HepG2 (cell line): ENCODE results near the gene IFIT5. TPM values are rescaled to one million over a fixed set of nuclear protein-coding genes. Genes with fewer than 3 reads are reported as not detected.

Source experiments
- ATAC-seq: fragments of 200-7000 bp; cut with Tn5 transposase; 3 replicates; pipeline ENCODE4 v1.9.1; 2020; ENCODE audit warnings: mild to moderate bottlenecking, moderate library complexity
- BruUV-seq: library from RNA; stranded (reverse); fragments of 400-500 nt; replicated peaks from 2 replicates; lab custom pipeline; 2021; lab: Mats Ljungman, UMichigan
- CTCF ChIA-PET: fragments of 300-600 bp; formaldehyde crosslinking; extraction: SDS; loops from one replicate; lab custom pipeline; 2021; ENCODE audit warnings: low total read pairs, inconsistent platforms, low intra/inter-chr PET ratio; lab: Yijun Ruan, JAX
- POLR2A ChIA-PET: fragments of 350-600 bp; sonication (Branson Sonifier 250); formaldehyde crosslinking; loops from one replicate; lab custom pipeline; 2020; ENCODE audit warnings: antibody characterized with exemption, inconsistent platforms; lab: Yijun Ruan, JAX
- DNase-seq: peaks from one replicate; pipeline ENCODE4 v3.0.0-alpha.2; 2015; ENCODE audit warnings: low spot score
- FAIRE-seq: peaks from 3 replicates; lab custom pipeline; 2011; peaks lifted over from hg19 to GRCh38; lab: Jason Lieb, UNC
- H2AFZ ChIP-seq: one replicate; pipeline ENCODE4 v1.6.1; 2011; ENCODE audit warnings: low read length, inconsistent platforms
- H3K27ac ChIP-seq: fragments of 300-600 bp; 3 replicates; pipeline ENCODE4 v1.8.0; 2011; ENCODE audit warnings: mixed run types, mild to moderate bottlenecking, mixed read lengths, low read length, inconsistent platforms; ENCODE audit not compliant: insufficient read depth; ENCODE audit errors: extremely low read length
- H3K27me3 ChIP-seq, 2 experiments: fragments of 200-600 bp in 1 of 2; 2 replicates in 1 of 2; 3 replicates in 1 of 2; pipeline versions ENCODE4 v1.6.0 to v1.8.0; 2011; ENCODE audit warnings: low read length in 2 of 2, mild to moderate bottlenecking in 2 of 2, moderate library complexity in 2 of 2, inconsistent platforms in 1 of 2; ENCODE audit not compliant: insufficient read depth in 2 of 2, control insufficient read depth in 1 of 2
- H3K36me3 ChIP-seq, 2 experiments: fragments of 200-600 bp in 1 of 2; replicated peaks in 1 of 2; 2 replicates in 1 of 2; 3 replicates in 1 of 2; pipeline versions ENCODE4 v1.5.1 to v1.8.0; 2011; ENCODE audit warnings: low read length in 2 of 2, inconsistent platforms in 1 of 2; ENCODE audit not compliant: insufficient read depth in 2 of 2, control insufficient read depth in 1 of 2
- H3K4me1 ChIP-seq: 2 replicates; pipeline ENCODE4 v1.5.1; 2012; ENCODE audit warnings: low read length, inconsistent platforms; ENCODE audit not compliant: insufficient read depth
- H3K4me2 ChIP-seq: 2 replicates; pipeline ENCODE4 v1.6.0; 2011; ENCODE audit warnings: low read depth, low read length, inconsistent platforms
- H3K4me3 ChIP-seq, 3 experiments: fragments of 200-600 bp in 1 of 3; sonication (generic), shearing (Covaris generic) in 1 of 3; replicated peaks in 1 of 3; 2 replicates each; pipeline ENCODE4 v1.5.1; 2011 to 2016; ENCODE audit warnings: low read length in 3 of 3, inconsistent platforms in 2 of 3, low read depth in 2 of 3, mild to moderate bottlenecking in 2 of 3, control low read depth in 1 of 3, mixed read lengths in 1 of 3; ENCODE audit not compliant: insufficient read depth in 1 of 3
- H3K79me2 ChIP-seq: one replicate; pipeline ENCODE4 v1.6.1; 2011; ENCODE audit warnings: low read length, inconsistent platforms; ENCODE audit not compliant: insufficient read depth
- H3K9ac ChIP-seq: 2 replicates; pipeline ENCODE4 v1.6.0; 2011; ENCODE audit warnings: mild to moderate bottlenecking, low read depth, low read length, inconsistent platforms; ENCODE audit not compliant: insufficient read depth
- H3K9me3 ChIP-seq: 2 replicates; pipeline ENCODE4 v1.5.1; 2012; ENCODE audit warnings: mild to moderate bottlenecking, low read length
- H4K20me1 ChIP-seq: 2 replicates; pipeline ENCODE4 v1.6.0; 2011; ENCODE audit warnings: inconsistent platforms, mild to moderate bottlenecking, low read length, moderate library complexity; ENCODE audit not compliant: insufficient read depth
- MAZ ChIP-seq, 2 experiments: sonication (generic) in 1 of 2; formaldehyde crosslinking in 1 of 2; IDR thresholded peaks; 2 replicates each; pipeline versions ENCODE4 v1.5.0 to v1.6.1; 2012 to 2020; ENCODE audit warnings: low read depth in 2 of 2, mild to moderate bottlenecking in 2 of 2, borderline replicate concordance in 1 of 2, improper control_type of control experiment in 1 of 2, low read length in 1 of 2, missing genetic modification reagents in 1 of 2, moderate library complexity in 1 of 2
- NONO ChIP-seq, 2 experiments: fragments of 450-650 bp in 1 of 2; sonication (generic) in 1 of 2; formaldehyde crosslinking in 1 of 2; IDR thresholded peaks in 1 of 2; conservative IDR thresholded peaks in 1 of 2; 2 replicates each; pipeline versions ENCODE4 v1.6.1 to v1.8.0; 2017 to 2022; ENCODE audit warnings: mild to moderate bottlenecking in 1 of 2, missing genetic modification reagents in 1 of 2, moderate library complexity in 1 of 2
- RNF2 ChIP-seq: fragments of 450-650 bp; conservative IDR thresholded peaks from 2 replicates; pipeline ENCODE4 v1.6.1; 2016; ENCODE audit warnings: low read depth
- SAP130 ChIP-seq: IDR thresholded peaks from 2 replicates; pipeline ENCODE4 v1.6.1; 2016; ENCODE audit warnings: low read depth
- WGBS: methylation state at CpG from one replicate; pipeline ENCODE4 v1.1.6; 2017; ENCODE audit warnings: low lambda C conversion rate; 5-methylcytosine and 5-hydroxymethylcytosine counted together
- in situ Hi-C: cut with HindIII; loops from 2 replicates; pipeline ENCODE4 v1.10.0; 2017; ENCODE audit warnings: low pct_unique_long_range_greater_than_20kb; ENCODE audit not compliant: extremely low pct_ligation_motif_present
- intact Hi-C: fragments of 100-400 bp; cut with micrococcal nuclease; formaldehyde crosslinking; loops from one replicate; pipeline ENCODE4 v1.10.0; 2022; ENCODE audit not compliant: unreplicated experiment
- polyA plus RNA-seq, 8 experiments: library from polyadenylated mRNA; depleted of rRNA in 3 of 8; stranded (reverse) in 7 of 8; unstranded in 1 of 8; fragments of >200 nt; fragmentation: Illumina TruSeq in 4 of 8; extraction: Trizol in 4 of 8; gene quantifications; 2 replicates each; pipeline versions ENCODE4 v1.2.1 to v1.2.3, GENCODE V29; 2011 to 2016; ENCODE audit warnings: low read depth in 4 of 8, missing spikeins in 1 of 8, mixed read lengths in 1 of 8; ENCODE audit not compliant: insufficient read depth in 1 of 8
- total RNA-seq, 5 experiments: library from RNA; depleted of rRNA; stranded (reverse); fragments of >200 nt; fragmentation: Illumina TruSeq; extraction: Trizol; gene quantifications; 2 replicates each; pipeline ENCODE4 v1.2.3, GENCODE V29; 2016; ENCODE audit warnings: low read depth in 1 of 5
- TF ChIP-seq, protein P1 (sequence below): sonication (generic); formaldehyde crosslinking; IDR thresholded peaks from 2 replicates; pipeline ENCODE4 v1.8.1; 2022; ENCODE audit warnings: mild to moderate bottlenecking, missing genetic modification reagents
- TF ChIP-seq, protein P2 (sequence below): IDR thresholded peaks from 2 replicates; pipeline ENCODE4 v1.6.1; 2016; ENCODE audit warnings: missing genetic modification reagents, missing compliant biosample characterization
- TF ChIP-seq, protein P3 (sequence below): sonication (generic); formaldehyde crosslinking; IDR thresholded peaks from 2 replicates; pipeline ENCODE4 v1.4.0; 2020; ENCODE audit warnings: missing genetic modification reagents
- TF ChIP-seq, protein P4 (sequence below): sonication (generic); formaldehyde crosslinking; IDR thresholded peaks from 2 replicates; pipeline ENCODE4 v1.5.1; 2020; ENCODE audit warnings: mild to moderate bottlenecking, missing genetic modification reagents, moderate library complexity

IFIT5 gene
- total and polyA plus RNA-seq, 2 of the 13 experiments (the other 11 are each of a cell fraction or from before 2014, with no cell fraction given) = 2.2 to 8.3 TPM

DNA sequence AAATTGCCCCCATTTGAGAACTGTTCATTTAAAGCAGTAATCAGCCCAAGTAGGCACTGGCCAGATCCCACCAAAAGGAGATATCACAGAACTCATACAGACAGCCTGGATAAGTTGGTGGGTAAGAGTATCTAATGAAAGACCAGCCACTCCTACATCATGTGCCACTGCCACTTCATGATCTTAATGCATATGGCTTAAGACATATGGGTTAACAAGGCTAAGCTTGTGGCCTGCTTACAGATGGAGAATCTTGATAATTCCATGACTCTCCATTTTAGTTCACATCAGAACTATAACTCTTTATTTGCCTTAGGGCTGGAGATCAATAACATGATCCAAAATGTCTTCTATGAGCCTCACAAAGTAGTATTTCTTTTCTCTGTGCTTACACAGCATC is 43.3 kb upstream of the IFIT5 start:
- no peak for ATAC-seq
- in situ Hi-C loops = loop anchor here (5.0 kb wide), 1 partner anchor 114 kb away; no protein-coding TSS in a partner anchor
- no peaks in the 10 kb centered on the region for H4K20me1 ChIP-seq

DNA sequence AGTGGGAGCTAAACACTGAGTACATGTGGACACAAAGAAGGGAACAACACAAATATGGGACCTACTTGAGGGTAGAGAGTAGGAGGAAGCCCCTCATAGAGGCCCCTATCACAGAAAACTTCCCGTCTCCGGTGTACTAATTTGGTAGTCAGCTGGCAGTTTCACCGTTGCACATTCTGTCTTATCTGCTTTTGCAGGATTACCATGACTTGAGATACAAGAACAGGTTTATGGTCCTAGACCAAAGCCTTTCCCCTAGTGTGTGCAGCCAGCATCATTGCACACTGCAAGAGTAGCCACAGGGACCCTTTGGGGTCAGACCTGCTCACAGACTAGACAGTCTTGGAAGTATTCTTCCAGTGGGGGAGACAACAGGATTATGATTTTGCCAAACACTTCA is 42.4 kb upstream of the IFIT5 start:
- CTCF ChIA-PET = no interaction called here
- intact Hi-C loops = loop anchor here (2.0 kb wide), 1 partner anchor 13 kb away; no protein-coding TSS in a partner anchor
- H4K20me1 ChIP-seq = no peaks in the 10 kb centered on the region
- H3K36me3 ChIP-seq = no peaks in the 10 kb centered on the region
- H3K27ac ChIP-seq = no peak overlapping the region
- no peak overlapping the region for H2AFZ ChIP-seq
- no TSS peak for BruUV-seq
- no peak overlapping the region for H3K9ac ChIP-seq
- DNase-seq = no peak
- peaks cover 45% of the 10 kb centered on the region for H3K4me1 ChIP-seq
- in situ Hi-C loops = loop anchor here (5.0 kb wide), 1 partner anchor 115 kb away; no protein-coding TSS in a partner anchor
- no peak for ATAC-seq
- no peaks in the 10 kb centered on the region for H3K27me3 ChIP-seq
- H3K79me2 ChIP-seq = no peaks in the 10 kb centered on the region
- no peaks in the 10 kb centered on the region for H3K9me3 ChIP-seq
- no peak overlapping the region for H3K4me3 ChIP-seq
- POLR2A ChIA-PET = no interaction called here
- TF ChIP-seq MAZ (IDR thresholded peaks at IDR 0.05; ENCODE audit: borderline replicate concordance, low read depth, low read length) = no peak
- TF ChIP-seq MAZ (CRISPR knock-in tag; IDR thresholded peaks at IDR 0.05; ENCODE audit: low read depth) = no peak
- TF ChIP-seq, protein P1, sequence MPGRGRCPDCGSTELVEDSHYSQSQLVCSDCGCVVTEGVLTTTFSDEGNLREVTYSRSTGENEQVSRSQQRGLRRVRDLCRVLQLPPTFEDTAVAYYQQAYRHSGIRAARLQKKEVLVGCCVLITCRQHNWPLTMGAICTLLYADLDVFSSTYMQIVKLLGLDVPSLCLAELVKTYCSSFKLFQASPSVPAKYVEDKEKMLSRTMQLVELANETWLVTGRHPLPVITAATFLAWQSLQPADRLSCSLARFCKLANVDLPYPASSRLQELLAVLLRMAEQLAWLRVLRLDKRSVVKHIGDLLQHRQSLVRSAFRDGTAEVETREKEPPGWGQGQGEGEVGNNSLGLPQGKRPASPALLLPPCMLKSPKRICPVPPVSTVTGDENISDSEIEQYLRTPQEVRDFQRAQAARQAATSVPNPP (CRISPR knock-in tag) = no peak
- no peak for TF ChIP-seq NONO (IDR thresholded peaks at IDR 0.05)
- TF ChIP-seq NONO (CRISPR knock-in tag; conservative IDR thresholded peaks at IDR 0.05) = no peak
- no peak for TF ChIP-seq SAP130 (CRISPR knock-in tag)
- TF ChIP-seq RNF2 = no peak
- TF ChIP-seq, protein P2, sequence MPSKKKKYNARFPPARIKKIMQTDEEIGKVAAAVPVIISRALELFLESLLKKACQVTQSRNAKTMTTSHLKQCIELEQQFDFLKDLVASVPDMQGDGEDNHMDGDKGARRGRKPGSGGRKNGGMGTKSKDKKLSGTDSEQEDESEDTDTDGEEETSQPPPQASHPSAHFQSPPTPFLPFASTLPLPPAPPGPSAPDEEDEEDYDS (CRISPR knock-in tag) = no peak
- TF ChIP-seq, protein P3, sequence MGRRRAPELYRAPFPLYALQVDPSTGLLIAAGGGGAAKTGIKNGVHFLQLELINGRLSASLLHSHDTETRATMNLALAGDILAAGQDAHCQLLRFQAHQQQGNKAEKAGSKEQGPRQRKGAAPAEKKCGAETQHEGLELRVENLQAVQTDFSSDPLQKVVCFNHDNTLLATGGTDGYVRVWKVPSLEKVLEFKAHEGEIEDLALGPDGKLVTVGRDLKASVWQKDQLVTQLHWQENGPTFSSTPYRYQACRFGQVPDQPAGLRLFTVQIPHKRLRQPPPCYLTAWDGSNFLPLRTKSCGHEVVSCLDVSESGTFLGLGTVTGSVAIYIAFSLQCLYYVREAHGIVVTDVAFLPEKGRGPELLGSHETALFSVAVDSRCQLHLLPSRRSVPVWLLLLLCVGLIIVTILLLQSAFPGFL = no peak
- FAIRE-seq = no peak
- no peak overlapping the region for H3K4me2 ChIP-seq
- WGBS = 94% methylated on average over 3 of the region's 3 CpGs

More for the DNA sequence above, 43.3 kb upstream of the IFIT5 start:
- H3K27me3 ChIP-seq = no peaks in the 10 kb centered on the region
- H3K36me3 ChIP-seq = no peaks in the 10 kb centered on the region
- DNase-seq (no peak), FAIRE-seq (no peak)
- intact Hi-C loops = no loop called here
- H2AFZ ChIP-seq = no peak overlapping the region
- no peak overlapping the region for H3K27ac ChIP-seq
- no peak overlapping the region for H3K4me3 ChIP-seq
- no peak overlapping the region for H3K9ac ChIP-seq
- H3K4me2 ChIP-seq = no peak overlapping the region
- BruUV-seq = no TSS peak
- H3K9me3 ChIP-seq = no peaks in the 10 kb centered on the region
- POLR2A ChIA-PET = no interaction called here
- TF ChIP-seq, protein P4, sequence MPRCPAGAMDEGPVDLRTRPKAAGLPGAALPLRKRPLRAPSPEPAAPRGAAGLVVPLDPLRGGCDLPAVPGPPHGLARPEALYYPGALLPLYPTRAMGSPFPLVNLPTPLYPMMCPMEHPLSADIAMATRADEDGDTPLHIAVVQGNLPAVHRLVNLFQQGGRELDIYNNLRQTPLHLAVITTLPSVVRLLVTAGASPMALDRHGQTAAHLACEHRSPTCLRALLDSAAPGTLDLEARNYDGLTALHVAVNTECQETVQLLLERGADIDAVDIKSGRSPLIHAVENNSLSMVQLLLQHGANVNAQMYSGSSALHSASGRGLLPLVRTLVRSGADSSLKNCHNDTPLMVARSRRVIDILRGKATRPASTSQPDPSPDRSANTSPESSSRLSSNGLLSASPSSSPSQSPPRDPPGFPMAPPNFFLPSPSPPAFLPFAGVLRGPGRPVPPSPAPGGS (CRISPR knock-in tag) = no peak
- TF ChIP-seq, all 625 proteins: peak for 0
- peaks cover 45% of the 10 kb centered on the region for H3K4me1 ChIP-seq
- no peaks in the 10 kb centered on the region for H3K79me2 ChIP-seq
- CTCF ChIA-PET = no interaction called here
